WTC11 (cell line): ENCODE data around the gene BTBD17. TPM values are rescaled to one million over a fixed set of nuclear protein-coding genes. Genes with fewer than 3 reads are reported as not detected.
A peak's percentile ranks its signal among the peaks of the same experiment; 100 is the strongest.

ENCODE experiments used
- ATAC-seq: fragments of 200-7000 bp; cut with Tn5 transposase; 2 replicates; pipeline ENCODE4 v1.10.0; 2021; ENCODE audit warnings: mild to moderate bottlenecking, moderate library complexity
- CTCF ChIA-PET: fragments of 300-600 bp; sonication (Branson Sonifier 250); formaldehyde crosslinking; loops from one replicate; lab custom pipeline; 2021; ENCODE audit warnings: antibody characterized with exemption; lab: Charles Lee
- POLR2A ChIA-PET: fragments of 350-600 bp; sonication (Branson Sonifier 250); formaldehyde crosslinking; loops from one replicate; lab custom pipeline; 2021; ENCODE audit warnings: antibody characterized with exemption; lab: Charles Lee
- DNase-seq: peaks from one replicate; pipeline ENCODE4 v3.0.0; 2021; ENCODE audit warnings: low spot score
- H3K27ac Mint-ChIP-seq: 2 replicates; pipeline ENCODE4 v1.8.0; 2021; ENCODE audit warnings: mixed read lengths
- H3K27me3 Mint-ChIP-seq: 2 replicates; pipeline ENCODE4 v1.8.0; 2021; ENCODE audit warnings: low read depth, mild to moderate bottlenecking, moderate library complexity, mixed read lengths
- H3K36me3 Mint-ChIP-seq: 2 replicates; pipeline ENCODE4 v1.8.0; 2021; ENCODE audit warnings: mixed read lengths
- H3K4me1 Mint-ChIP-seq: 2 replicates; pipeline ENCODE4 v1.8.0; 2022; ENCODE audit warnings: mixed read lengths
- H3K4me3 Mint-ChIP-seq: 2 replicates; pipeline ENCODE4 v1.8.0; 2021; ENCODE audit warnings: mild to moderate bottlenecking, moderate library complexity, mixed read lengths
- H3K9me3 Mint-ChIP-seq: 2 replicates; pipeline ENCODE4 v1.8.0; 2021; ENCODE audit warnings: mixed read lengths
- CBFB ChIP-seq: sonication (generic); formaldehyde crosslinking; IDR thresholded peaks from 2 replicates; pipeline ENCODE4 v1.8.1; 2022; ENCODE audit warnings: mild to moderate bottlenecking, low read depth, missing genetic modification reagents
- GTF2I ChIP-seq: fragments of 250-450 bp; sonication (Bioruptor Pico); conservative IDR thresholded peaks from 2 replicates; pipeline ENCODE4 v1.4.0; 2021; ENCODE audit warnings: mild to moderate bottlenecking
- HMGXB4 ChIP-seq: sonication (generic); formaldehyde crosslinking; IDR thresholded peaks from 2 replicates; pipeline ENCODE4 v1.8.1; 2023; ENCODE audit warnings: mild to moderate bottlenecking, moderate library complexity, missing genetic modification reagents
- JUN ChIP-seq: sonication (generic); formaldehyde crosslinking; IDR thresholded peaks from 2 replicates; pipeline ENCODE4 v1.8.0; 2023; ENCODE audit warnings: mild to moderate bottlenecking, missing genetic modification reagents
- PRRX2 ChIP-seq: fragments of 250-450 bp; sonication (Bioruptor Pico); IDR thresholded peaks from 2 replicates; pipeline ENCODE4 v1.8.0; 2021; ENCODE audit warnings: mild to moderate bottlenecking
- SMAD3 ChIP-seq: sonication (generic); formaldehyde crosslinking; IDR thresholded peaks from 2 replicates; pipeline ENCODE4 v1.8.0; 2022; ENCODE audit warnings: missing genetic modification reagents, mild to moderate bottlenecking, borderline replicate concordance
- ZNF423 ChIP-seq: fragments of 250-450 bp; sonication (Bioruptor Pico); IDR thresholded peaks from 2 replicates; pipeline ENCODE4 v2.1.2; 2022; ENCODE audit warnings: mild to moderate bottlenecking, moderate library complexity
- ZSCAN18 ChIP-seq: fragments of 250-450 bp; sonication (Bioruptor Pico); IDR thresholded peaks from 2 replicates; pipeline ENCODE4 v2.1.2; 2022; ENCODE audit warnings: mild to moderate bottlenecking, moderate library complexity
- total RNA-seq: library from RNA; stranded (reverse); gene quantifications from 3 replicates; pipeline ENCODE4 v1.2.3, GENCODE V29; 2021
- TF ChIP-seq, protein P1 (sequence below): sonication (generic); formaldehyde crosslinking; IDR thresholded peaks from 2 replicates; pipeline ENCODE4 v1.8.0; 2022; ENCODE audit warnings: missing genetic modification reagents
- TF ChIP-seq, protein P2 (sequence below): fragments of 200-600 bp; IDR thresholded peaks from 2 replicates; pipeline ENCODE4 v1.8.0; 2022; ENCODE audit warnings: antibody characterized with exemption
- TF ChIP-seq, protein P3 (sequence below): sonication (generic); formaldehyde crosslinking; IDR thresholded peaks from 2 replicates; pipeline ENCODE4 v1.8.0; 2022; ENCODE audit warnings: mild to moderate bottlenecking, missing genetic modification reagents
- TF ChIP-seq, protein P4 (sequence below): sonication (generic); formaldehyde crosslinking; IDR thresholded peaks from 2 replicates; pipeline ENCODE4 v1.8.1; 2022; ENCODE audit warnings: missing genetic modification reagents, borderline replicate concordance
- TF ChIP-seq, protein P5 (sequence below): fragments of 250-450 bp; sonication (Bioruptor Pico); IDR thresholded peaks from 2 replicates; pipeline ENCODE4 v1.9.0; 2021; ENCODE audit warnings: mild to moderate bottlenecking
- TF ChIP-seq, protein P6 (sequence below): fragments of 250-450 bp; sonication (Bioruptor Pico); IDR thresholded peaks from 2 replicates; pipeline ENCODE4 v1.8.0; 2021; ENCODE audit warnings: mild to moderate bottlenecking

The BTBD17 gene
- total RNA-seq, 1 experiment from 2014 or later: 0.94 TPM

DNA sequence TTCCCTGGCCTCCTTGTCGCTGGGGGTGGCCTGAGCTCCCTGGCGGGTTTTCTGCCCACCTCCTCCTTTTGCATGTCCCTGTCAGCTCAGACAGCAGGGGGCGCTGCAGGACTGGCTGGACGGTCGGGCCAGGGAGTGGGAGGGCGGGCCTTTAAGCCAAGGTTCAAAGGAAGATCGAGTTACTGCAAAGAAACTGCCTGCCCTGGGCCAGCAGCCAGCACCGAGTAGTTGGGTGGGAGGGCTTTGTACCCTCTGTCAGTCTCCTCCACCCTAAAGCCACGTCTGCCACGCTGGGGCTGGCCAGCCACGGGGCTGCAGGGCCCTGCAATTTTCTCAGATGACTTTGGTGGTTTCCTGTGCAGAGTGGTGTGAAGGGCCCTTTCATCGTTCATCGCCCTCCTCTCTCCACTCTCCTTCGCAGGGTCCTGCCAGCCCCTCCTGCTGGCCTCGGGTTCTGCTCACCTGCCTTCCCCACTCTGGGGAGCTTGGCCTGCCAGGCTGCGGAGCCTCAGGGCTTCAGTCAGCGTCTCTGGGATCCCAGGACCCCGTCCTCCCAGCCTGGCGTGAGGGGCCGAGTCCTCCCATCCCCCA, 17.9 kb upstream of the BTBD17 start (continued):
- TF ChIP-seq, protein P1, sequence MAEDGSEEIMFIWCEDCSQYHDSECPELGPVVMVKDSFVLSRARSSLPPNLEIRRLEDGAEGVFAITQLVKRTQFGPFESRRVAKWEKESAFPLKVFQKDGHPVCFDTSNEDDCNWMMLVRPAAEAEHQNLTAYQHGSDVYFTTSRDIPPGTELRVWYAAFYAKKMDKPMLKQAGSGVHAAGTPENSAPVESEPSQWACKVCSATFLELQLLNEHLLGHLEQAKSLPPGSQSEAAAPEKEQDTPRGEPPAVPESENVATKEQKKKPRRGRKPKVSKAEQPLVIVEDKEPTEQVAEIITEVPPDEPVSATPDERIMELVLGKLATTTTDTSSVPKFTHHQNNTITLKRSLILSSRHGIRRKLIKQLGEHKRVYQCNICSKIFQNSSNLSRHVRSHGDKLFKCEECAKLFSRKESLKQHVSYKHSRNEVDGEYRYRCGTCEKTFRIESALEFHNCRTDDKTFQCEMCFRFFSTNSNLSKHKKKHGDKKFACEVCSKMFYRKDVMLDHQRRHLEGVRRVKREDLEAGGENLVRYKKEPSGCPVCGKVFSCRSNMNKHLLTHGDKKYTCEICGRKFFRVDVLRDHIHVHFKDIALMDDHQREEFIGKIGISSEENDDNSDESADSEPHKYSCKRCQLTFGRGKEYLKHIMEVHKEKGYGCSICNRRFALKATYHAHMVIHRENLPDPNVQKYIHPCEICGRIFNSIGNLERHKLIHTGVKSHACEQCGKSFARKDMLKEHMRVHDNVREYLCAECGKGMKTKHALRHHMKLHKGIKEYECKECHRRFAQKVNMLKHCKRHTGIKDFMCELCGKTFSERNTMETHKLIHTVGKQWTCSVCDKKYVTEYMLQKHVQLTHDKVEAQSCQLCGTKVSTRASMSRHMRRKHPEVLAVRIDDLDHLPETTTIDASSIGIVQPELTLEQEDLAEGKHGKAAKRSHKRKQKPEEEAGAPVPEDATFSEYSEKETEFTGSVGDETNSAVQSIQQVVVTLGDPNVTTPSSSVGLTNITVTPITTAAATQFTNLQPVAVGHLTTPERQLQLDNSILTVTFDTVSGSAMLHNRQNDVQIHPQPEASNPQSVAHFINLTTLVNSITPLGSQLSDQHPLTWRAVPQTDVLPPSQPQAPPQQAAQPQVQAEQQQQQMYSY (CRISPR knock-in tag): no peak
- TF ChIP-seq, protein P2, sequence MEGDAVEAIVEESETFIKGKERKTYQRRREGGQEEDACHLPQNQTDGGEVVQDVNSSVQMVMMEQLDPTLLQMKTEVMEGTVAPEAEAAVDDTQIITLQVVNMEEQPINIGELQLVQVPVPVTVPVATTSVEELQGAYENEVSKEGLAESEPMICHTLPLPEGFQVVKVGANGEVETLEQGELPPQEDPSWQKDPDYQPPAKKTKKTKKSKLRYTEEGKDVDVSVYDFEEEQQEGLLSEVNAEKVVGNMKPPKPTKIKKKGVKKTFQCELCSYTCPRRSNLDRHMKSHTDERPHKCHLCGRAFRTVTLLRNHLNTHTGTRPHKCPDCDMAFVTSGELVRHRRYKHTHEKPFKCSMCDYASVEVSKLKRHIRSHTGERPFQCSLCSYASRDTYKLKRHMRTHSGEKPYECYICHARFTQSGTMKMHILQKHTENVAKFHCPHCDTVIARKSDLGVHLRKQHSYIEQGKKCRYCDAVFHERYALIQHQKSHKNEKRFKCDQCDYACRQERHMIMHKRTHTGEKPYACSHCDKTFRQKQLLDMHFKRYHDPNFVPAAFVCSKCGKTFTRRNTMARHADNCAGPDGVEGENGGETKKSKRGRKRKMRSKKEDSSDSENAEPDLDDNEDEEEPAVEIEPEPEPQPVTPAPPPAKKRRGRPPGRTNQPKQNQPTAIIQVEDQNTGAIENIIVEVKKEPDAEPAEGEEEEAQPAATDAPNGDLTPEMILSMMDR: peak; percentile 94
- TF ChIP-seq PRRX2 (CRISPR knock-in tag): no peak
- TF ChIP-seq, protein P3, sequence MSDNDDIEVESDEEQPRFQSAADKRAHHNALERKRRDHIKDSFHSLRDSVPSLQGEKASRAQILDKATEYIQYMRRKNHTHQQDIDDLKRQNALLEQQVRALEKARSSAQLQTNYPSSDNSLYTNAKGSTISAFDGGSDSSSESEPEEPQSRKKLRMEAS (CRISPR knock-in tag): no peak

- no peaks in the 10 kb centered on the region for H3K36me3 Mint-ChIP-seq
These were observed 13.2 kb upstream of the BTBD17 start for GRCh38 chr17:74374858-74375257.

More at GRCh38 chr17:74374858-74375257, 13.2 kb upstream of the BTBD17 start:
- Mint-ChIP-seq H3K4me3 (no peak overlapping the region), H3K9me3 (no peaks in the 10 kb centered on the region), H3K27ac (no peak overlapping the region), H3K4me1 (no peaks in the 10 kb centered on the region), H3K27me3 (no peaks in the 10 kb centered on the region; the same call in 1 of the 2 replicates)
- DNase-seq (no peak), ATAC-seq (no peak)
- CTCF ChIA-PET: interaction anchor here (1.0 to 2.5 kb wide), 2 partner anchors 18 to 80 kb away, joined by 3 to 16 read pairs; no protein-coding TSS in a partner anchor
- POLR2A ChIA-PET: no interaction called here
- TF ChIP-seq CBFB (CRISPR knock-in tag) (no peak), ZSCAN18 (no peak), SMAD3 (no peak), JUN (CRISPR knock-in tag) (no peak), ZNF423 (CRISPR knock-in tag) (no peak), HMGXB4 (CRISPR knock-in tag) (no peak), GTF2I (CRISPR knock-in tag) (no peak)
- TF ChIP-seq, protein P2: no peak
- TF ChIP-seq, protein P4, sequence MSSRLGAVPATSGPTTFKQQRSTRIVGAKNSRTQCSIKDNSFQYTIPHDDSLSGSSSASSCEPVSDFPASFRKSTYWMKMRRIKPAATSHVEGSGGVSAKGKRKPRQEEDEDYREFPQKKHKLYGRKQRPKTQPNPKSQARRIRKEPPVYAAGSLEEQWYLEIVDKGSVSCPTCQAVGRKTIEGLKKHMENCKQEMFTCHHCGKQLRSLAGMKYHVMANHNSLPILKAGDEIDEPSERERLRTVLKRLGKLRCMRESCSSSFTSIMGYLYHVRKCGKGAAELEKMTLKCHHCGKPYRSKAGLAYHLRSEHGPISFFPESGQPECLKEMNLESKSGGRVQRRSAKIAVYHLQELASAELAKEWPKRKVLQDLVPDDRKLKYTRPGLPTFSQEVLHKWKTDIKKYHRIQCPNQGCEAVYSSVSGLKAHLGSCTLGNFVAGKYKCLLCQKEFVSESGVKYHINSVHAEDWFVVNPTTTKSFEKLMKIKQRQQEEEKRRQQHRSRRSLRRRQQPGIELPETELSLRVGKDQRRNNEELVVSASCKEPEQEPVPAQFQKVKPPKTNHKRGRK: no peak
- TF ChIP-seq, protein P5, sequence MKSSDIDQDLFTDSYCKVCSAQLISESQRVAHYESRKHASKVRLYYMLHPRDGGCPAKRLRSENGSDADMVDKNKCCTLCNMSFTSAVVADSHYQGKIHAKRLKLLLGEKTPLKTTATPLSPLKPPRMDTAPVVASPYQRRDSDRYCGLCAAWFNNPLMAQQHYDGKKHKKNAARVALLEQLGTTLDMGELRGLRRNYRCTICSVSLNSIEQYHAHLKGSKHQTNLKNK (CRISPR knock-in tag): no peak
- TF ChIP-seq, protein P6, sequence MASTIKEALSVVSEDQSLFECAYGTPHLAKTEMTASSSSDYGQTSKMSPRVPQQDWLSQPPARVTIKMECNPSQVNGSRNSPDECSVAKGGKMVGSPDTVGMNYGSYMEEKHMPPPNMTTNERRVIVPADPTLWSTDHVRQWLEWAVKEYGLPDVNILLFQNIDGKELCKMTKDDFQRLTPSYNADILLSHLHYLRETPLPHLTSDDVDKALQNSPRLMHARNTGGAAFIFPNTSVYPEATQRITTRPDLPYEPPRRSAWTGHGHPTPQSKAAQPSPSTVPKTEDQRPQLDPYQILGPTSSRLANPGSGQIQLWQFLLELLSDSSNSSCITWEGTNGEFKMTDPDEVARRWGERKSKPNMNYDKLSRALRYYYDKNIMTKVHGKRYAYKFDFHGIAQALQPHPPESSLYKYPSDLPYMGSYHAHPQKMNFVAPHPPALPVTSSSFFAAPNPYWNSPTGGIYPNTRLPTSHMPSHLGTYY (CRISPR knock-in tag): no peak
- TF ChIP-seq, protein P1 (CRISPR knock-in tag): no peak
